ENCODE data around the gene IFT88.
"Not testable (repeated sequence)": the region's sequence is repeated elsewhere in the genome, so short reads cannot be mapped to it uniquely, and the experiment has no call there.

The IFT88 gene

GRCh38 chr13:20647758-20648157 lies 80.8 kb downstream of the IFT88 start:
- DNase-seq, result no peak

DNA sequence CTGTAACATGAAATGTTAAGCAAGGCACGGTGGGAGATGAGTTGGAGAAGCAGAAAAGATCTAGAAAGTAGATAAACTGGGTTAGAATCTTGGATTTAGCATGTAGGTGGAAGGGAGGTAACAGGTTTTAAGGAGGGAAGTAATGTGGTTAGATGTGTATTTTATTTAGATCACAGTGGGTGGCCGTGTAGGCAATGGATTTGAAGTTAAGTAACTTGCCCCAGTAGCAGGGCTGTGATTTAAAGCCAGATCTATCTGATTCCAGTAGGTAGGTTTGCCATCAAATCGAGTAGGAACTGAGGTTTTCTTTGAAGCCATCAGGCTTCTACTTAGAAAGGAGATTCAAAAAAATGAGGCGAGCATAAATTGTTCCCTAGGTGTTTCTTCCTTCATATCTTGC lies 86.0 kb downstream of the IFT88 start:
- DNase-seq, result no peak

DNA sequence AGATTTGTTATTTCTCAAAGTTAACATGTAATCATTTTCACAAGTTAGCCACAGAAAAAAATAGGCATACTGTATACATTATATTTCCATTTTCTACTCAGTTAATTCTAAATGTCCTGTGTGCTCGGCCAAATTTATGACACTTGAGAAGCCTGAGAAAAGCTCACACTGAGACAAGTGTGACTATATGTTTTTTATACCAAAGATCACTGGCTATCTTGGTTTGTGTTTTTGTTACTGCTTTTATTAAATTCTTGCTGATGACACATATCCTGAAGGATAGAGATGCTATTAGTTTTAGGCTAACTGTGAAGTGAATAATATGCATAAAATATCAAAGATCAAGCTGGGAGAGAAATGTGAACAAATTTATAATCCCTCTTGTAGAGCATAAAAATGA lies 87.2 kb downstream of the IFT88 start:
- no peak for DNase-seq

GRCh38 chr13:20658451-20659040 lies 91.6 kb downstream of the IFT88 start:
- no peak for DNase-seq

- no peak for DNase-seq
Measured at GRCh38 chr13:20664351-20664750, 97.4 kb downstream of the IFT88 start.

DNA sequence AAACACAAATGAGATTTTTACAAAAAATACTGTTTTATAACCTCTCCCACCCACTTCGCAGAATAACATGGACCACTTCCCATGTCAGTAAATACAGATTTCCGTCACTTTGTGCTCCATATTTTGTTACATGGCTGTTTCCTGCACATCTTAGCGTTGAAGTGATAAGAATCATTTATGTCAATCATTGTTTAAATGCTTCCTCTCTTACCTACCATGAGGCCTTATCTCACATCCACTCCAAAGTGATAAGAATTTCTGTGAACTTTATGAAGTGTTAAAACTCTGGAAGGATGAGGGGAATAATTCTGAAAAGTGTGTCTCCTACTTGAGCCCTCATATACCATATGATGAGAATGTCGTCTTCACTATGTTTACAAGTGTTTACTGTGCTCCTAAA lies 100.0 kb downstream of the IFT88 start:
- DNase-seq, result no peak

GRCh38 chr13:20667857-20668437 lies 101.0 kb downstream of the IFT88 start:
- no peak for DNase-seq

DNA sequence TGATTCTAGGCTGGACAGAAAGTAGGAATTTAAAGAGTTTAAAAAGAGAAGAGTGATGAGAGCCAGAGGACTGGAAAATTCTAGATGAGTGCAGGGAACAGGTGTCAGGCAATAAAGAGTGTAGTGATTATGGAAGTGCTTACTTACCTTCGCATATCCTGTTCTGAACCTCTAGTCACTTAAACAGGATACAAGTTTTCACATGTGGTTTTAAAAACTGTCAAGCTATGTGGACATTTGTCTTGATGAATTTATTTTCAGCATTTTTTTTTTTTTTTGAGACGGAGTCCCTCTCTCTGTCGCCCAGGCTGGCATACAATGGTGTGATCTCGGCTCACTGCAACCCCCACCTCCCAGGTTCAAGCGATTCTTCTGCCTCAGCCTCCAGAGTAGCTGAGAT lies 102.2 kb downstream of the IFT88 start:
- DNase-seq, result no peak

DNA sequence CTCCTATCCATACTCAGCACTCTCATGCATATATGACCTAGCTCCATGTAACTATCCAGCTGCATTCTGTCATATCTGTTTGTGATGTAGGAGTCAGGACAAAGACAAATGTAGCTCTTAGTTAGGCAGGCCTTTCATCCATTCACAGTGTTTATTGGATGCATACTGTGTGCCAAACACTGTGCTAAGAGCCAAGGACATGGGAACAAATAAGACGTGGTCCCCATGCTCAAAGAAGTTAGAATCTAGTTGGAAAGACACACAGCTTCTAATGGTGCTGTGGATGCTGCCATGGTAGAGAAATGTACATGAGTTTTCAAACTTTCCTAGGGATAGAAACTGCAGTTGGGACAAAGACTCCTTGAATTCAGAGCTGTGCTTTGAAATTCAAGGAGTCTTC lies 104.8 kb downstream of the IFT88 start:
- no peak for DNase-seq

GRCh38 chr13:20672772-20673171 lies 105.8 kb downstream of the IFT88 start:
- no peak for DNase-seq

DNA sequence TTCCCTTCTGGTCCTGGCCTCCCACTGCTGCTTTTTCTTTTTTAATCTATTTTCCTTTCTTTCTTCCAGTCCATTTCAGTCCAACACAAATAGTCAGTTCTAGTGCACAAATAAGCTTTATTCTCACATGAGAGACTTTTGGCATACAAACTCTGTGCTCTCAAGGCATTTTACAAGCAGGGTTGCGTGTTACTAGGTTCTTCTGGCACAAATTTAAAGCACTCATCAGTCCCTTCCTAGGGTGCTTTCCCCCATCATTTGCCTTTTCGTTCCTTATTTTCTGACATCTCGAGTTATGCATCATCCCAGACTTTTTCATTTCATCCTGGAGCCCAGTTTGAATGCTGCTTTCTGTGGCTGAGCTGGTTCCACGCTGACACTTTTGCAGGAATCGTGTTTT lies 106.8 kb downstream of the IFT88 start:
- DNase-seq, result no peak

DNA sequence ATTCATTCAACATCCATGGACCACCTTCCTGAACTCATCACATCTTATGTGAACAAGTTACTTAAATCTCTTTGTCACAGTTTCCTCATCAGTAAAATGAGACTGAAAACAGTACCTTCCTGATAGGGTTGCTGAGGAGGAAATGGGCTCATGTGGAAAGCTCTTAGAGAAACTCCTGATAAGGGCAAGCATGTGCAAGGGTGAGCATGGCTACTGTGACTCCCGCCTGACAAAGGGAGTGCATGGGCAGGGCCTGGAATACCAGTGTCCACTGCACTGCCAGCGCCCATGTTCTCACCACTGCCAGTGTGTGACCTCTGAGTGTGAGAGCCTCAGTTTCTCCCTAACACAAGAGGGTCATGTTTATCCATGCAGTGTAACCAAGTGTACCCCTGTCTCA lies 109.3 kb downstream of the IFT88 start:
- no peak for DNase-seq

GRCh38 chr13:20678606-20679005 lies 111.6 kb downstream of the IFT88 start:
- not testable (repeated sequence) for DNase-seq

DNA sequence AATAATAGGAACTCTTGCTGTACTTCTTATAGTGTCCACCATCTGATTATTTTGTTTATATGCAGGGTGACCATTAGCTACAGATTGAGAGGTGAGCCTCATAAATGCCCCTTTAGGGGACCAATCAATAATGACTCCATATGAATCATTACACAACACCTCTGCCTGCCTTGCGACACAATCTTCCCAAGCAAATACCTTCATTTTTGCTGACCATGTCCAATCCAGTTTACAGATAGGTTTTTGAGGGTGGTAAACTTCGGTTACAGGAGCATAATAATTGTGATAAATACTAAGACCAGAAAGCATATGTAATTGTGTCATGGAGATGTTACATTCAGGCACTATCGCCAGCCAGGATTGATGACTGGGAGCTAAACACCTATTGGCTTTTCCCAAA lies 112.9 kb downstream of the IFT88 start:
- no peak for DNase-seq

DNA sequence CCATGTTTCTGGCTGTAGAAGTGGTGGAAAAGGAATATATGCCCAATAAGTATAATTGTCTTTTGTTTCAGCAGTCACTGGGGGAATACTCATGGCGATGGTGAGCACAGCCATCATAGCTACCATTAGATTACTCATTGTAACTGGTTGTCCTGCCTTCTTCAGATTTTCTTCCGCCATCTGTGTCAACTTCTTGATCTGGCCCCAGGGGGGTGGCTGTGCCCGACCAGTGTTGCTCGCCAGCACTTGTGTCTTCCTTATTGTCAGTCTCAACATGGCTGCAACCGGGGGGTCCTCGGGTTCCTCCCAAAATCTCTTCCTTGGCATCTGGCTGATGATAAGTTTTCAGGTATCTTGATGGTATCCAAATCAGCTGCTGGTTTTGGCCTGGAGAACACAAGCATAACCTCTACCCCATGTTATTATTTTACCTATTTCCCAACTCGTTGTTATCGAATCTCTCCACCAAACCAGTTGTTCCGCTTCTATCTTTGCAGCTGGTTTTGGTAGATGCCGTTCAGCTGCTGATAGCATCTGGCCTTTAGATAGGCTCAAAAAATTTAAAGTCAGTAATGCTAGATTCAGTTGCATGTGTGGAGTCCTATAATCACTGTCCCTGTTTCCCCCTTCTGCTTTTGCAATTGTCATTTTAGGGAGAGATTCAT lies 113.6 kb downstream of the IFT88 start:
- no peak for DNase-seq

- not testable (repeated sequence) for DNase-seq
Measured at GRCh38 chr13:20681481-20681880, 114.5 kb downstream of the IFT88 start.

- no peak for DNase-seq
Measured at GRCh38 chr13:20682061-20682460, 115.1 kb downstream of the IFT88 start.

DNA sequence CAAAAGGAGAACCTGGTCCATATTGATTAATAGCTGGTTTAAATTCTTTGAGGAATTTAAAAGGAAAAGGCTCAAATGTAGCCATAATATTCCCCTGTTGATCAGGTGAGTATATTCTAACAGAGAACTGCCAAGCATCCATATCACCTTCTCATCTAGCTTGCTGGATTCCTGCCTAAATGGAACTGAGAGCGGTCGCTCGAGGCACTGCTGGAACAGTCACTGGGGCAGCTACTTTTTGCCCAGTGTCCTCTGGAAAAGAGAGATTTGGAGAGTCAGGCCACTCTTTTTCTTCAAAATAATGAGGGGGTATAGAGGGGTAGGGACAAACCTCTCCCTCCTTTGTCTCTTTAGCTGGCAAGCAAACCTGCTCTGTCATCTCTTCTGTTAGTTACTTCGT lies 117.1 kb downstream of the IFT88 start:
- DNase-seq, result no peak

DNA sequence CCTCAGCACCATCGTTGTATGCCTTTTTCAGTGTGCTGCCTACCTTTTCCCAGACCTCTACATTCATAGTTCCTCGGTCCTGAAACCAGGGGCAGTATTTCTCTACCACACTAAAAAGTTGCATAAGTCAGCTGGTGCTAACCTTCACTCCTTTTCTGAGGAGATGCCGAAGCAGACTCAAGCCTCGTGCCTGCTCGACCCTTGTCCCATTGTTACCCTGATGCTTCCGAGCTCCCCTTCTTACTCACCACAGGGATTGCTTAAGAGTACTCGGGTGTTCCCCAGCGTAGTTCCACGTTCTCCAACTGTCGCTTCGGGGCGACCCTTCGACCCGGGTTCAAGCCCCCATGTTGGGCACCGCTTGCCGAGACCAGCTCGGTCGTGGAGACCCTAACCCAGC lies 117.6 kb downstream of the IFT88 start:
- DNase-seq, result no peak

DNA sequence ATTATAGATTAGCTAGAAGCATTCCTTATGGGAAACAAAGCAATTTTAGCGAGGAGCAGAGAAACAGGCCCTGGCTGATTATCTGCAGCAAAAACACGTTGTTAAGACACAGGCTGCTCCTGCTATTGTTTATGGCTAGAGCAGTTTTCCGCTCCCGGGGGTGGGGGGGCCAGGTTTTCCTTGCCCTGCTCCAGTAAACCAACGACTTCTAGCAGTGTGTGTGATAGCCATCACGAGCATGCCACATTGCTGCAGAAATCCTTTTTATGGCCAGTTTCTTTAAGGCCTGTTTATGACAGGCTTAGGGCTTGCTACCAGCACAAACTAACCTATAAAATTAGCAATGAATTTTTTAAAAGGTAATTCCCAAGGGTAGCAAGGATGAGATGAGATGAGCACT lies 118.1 kb downstream of the IFT88 start:
- DNase-seq, result no peak

GRCh38 chr13:20686167-20686566 lies 119.2 kb downstream of the IFT88 start:
- DNase-seq, result no peak

DNA sequence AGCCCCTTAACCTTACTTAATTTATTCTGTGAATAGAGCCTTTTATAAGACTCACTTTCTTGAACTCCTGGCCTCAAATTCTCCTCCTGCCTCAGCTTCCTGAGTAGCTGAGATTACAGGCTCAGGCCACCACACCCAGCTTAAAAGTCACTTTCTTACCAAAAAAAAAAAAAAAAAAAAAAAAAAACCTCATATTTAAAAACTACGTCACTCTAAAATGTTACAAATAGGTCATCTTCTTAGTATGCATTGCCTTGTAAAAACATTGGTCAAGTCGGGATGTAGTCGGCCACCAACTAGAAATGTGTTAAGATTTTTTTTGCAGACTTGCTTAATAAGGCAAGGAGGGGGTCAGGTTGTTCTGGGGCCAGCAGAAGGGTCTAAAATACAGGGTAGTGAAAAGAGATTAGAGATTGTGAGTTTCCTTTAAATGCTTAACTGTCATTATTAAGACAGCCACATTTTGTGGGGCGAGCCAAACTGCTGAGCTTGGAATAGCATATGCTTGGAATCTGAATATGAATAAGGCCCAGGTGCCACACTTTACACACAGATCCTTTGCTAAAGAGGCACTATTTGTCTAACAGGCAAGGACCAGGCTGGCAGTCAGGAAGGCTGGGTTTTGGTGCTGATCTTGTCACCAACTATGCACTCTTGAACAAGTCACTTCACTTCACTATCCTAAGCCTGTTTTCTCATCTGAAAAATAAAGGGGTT lies 120.1 kb downstream of the IFT88 start:
- no peak for DNase-seq

DNA sequence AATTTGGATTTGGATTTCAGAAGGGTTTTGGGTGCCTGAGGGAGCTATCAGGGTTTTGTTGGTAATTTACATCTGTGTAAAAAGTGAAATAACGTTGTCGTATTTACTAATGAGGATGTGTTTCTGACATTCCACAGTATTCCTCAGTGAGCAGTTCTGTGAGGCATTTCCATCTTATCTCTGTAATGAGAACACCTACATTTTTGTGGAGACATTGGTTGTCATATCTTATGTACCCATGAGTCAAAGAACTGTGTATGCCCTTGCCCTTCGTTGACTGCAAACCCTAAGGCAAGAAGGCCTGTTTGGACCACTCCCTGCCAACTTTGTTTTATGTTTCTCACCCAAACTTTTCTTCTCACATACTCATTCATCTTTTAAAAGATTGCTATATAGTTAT lies 122.3 kb downstream of the IFT88 start:
- DNase-seq, result no peak

DNA sequence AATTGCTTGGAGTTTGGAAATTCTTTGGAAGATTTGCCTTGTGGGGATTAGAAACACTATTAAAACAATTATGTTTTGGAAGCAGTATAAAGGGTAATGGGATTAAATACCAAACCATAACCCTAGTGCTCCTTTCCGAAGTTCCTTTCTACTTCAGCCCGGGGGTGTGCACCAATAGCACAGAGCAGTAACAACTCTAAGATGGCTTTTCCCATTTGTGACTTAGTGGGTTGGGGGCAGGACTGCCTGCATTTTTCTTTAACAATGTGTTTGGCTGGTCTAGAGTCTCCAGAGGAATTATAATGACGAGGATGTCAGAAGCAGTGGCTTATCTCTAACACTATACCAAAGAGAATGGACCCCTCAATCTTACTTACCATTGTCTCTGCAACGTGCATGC lies 124.7 kb downstream of the IFT88 start:
- DNase-seq, result no peak

Data from RPMI8226 (cell line).